HG03439 (cell line): ENCODE measurements around the gene LGR4.

Experiments
- ATAC-seq: cut with Tn5 transposase; IDR thresholded peaks from one replicate; pipeline ENCODE4 v1.9.1; 2021; ENCODE audit warnings: mild to moderate bottlenecking, moderate library complexity; ENCODE audit not compliant: unreplicated experiment

LGR4 gene

DNA sequence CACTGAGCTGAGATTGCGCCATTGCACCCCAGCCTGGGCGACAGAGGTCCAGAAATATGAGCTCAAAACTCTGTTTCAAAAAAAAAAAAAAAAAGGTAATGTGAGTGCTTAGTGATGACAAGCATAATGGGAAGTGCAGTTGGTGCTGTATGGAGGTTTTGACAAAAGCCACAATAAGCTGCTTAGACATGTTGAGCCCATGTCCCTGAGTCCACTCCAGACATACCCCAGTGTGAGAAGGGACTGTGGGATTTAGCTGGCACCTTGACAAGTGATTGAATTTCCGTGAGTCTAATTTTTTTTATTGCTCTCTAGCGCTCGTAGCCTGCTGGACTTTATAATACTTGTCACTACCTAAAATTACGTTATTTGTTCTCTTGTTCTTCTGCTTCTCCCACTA is 15.1 kb upstream of the LGR4 start:
- no peak for ATAC-seq

DNA sequence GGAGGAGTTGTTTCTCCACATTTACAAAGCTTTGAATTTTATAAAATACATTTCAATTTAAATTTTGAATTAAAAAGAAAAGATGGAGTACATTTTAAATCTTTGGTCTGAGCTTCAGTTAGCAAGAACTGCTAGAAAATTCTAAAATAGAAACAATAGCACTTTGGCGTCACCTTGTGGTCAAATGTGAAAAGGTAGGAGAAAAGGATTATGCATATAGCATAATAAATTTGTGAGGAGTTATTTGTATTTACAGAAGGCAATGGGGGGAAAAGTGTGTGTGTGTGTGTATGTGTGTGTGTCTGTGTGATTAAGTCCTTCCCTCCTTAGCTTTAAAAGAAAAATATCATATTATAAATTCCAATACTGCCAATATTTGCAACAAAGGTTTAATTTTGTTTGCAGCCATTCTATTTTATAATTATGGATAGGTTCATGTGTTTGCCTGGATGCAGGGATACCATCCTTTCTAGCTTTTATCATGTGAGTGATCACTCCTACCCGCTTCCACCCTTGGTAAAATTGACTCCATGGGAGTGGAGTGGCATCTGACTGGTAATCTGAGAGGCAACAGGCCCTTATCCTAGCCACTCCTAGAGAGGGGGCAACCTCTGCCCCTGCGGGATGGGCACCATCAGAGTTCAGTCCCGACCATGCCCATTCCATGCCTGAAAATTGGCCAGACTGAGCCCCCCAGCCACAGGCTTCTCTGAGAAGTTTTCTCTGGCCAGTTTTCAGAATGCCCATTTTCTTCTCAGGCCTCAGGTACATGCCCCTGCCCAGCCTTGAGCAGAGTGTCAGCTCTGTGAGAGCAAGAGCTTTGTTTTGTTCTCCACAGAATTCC is 13.6 kb upstream of the LGR4 start:
- ATAC-seq, result peak; percentile 65

DNA sequence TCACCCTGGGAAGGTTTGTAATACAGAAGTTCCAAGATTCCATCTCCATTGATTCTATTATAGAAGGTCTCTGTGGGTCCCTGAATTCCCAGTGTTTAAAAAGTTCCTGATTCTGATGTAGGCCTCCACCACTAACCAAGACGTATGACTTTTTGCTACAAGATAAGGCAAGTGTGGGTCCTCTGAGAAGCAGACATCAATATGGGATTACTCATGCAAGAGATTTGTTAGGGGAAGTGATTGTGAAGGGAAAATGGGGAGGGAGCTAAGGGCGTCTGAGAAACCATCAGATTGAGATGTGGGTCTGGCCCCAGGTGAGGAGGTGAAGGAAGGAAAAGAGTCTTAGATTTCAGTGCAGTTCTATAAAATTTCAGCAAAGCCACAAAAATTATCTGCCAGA is 10.2 kb upstream of the LGR4 start:
- no peak for ATAC-seq

DNA sequence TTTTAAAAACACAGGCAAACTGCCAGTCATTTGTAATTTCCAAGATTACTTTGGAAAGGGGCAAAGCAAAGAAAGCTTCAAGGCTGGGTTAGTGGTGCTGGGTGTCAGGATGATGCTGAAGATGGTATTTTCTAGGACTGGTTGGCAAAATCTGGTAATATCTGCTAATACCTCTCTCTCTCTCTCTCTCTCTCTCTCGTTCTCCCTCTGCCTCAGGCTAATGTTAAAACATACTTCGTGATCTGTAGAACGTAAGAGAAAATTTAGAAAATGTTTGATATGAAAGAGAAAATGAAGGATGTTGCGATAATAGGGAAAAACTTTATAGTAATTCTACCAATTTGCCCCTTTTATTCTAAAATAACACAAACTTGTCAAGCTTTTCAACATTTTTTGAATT is 9.4 kb upstream of the LGR4 start:
- no peak for ATAC-seq

DNA sequence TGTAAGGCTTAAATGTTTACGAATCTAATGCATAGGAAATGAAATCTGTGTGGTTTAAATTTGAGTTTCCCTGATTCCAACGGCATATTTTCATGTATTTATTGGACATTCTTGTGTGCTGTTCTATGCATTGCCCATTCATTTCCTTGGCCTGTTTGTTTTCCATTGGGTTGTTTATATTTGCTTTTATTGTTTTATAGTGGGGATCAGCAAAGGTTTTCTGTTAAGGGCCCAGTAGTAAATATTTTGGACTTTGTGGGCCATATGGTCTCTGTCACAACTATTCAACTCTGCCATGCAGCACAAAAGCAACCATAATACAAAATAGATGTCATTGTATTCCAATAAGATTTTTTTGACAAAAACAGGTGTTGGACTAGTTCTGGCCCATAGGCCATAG is 5.2 kb upstream of the LGR4 start:
- ATAC-seq, result no peak

DNA sequence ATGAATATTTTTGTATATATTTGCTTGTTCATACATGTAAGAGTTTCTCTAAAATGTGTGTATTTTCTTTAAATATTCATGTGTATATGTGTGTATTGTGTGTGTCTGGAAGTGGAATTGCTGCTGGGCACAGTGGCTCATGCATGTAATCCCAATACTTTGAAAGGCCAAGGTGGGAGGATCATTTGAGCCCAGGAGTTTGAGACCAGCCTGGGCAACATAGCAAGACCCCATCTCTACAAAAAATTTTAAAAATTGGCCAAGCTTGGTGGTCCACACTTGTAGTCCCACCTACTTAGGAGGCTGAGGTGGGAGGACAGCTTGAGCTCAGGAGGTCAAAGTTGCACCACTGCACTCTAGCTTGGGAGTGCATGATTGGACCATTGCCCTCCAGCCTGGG is 4.7 kb upstream of the LGR4 start:
- no peak for ATAC-seq

DNA sequence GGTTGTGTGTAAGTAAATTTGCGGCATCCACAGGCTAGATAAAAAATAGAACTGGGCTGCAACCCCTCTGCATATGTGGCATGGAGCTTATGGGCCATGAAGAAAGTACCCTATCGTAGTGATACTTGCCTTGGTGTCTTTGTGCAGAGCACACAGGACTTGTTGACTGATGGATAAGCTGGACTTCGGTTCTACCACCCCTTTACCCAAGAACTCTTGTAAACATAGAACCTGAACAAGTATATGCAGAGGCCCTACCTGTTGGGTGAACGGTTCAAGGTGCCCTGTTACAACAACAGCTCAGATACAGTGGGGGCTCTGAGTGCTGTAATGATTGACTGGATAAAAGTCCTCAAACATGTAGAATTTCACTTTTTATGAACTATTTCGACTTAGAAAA is 3.0 kb upstream of the LGR4 start:
- no peak for ATAC-seq

DNA sequence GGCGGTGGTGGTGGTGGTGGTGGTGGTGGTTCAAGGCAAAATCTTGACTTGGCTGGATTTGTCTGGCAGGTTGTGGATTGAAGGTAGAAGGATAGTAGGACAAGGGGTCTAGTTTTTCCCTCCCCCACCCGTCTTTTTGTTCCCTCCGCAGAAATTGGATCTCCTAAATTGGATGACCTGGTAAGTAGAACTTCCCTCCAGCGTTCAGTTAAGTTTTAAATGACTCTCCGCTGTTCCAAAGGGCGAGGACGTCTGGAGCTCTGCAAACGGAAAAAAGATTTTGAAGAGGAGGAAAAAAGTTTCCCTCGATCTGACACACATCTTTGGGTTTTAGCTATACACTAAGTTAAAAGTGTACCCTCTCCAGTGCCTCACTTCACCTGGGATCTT is 422 bp upstream of the LGR4 start:
- ATAC-seq, result no peak

DNA sequence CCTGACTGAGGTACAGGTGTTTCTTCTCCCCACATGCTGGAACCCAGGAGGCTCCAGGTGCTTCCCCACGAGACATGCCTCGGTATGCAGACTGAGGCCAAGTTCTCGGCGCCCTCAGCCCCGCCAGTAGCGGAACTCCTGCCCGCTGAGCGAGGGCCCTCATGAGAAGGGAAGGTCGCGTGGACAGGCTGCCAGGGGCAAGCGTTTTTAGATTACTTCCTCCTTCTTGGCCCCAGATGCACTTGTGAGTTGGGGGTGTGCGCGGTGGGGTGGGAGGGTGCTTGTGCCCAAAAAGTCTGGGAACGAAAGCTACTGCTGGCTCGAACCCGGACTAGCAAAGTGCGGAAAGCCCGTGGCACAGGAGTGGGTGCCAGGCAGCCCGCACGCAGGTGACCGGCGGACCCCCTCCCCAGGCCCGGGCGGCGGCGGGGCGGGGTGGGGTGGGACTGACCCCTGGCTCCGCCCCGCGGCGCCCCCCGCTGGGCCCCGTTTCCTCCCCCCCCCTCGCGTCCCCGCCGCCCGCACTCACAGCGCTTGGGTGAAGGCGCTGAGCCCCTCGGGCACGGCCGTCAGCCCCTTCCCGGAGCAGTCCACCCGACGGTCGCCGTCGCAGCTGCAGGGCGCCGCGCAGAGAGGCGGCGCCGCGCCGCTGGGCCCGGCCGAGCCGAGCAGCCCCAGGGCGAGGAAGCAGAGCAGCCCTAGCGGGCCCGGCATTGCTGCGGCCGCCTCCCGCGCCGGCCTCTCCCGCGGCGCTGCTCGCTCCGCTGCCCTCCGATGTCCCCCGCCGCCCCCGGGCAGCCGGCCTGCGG is 797 bp downstream of the LGR4 start:
- peak; percentile 35 for ATAC-seq

DNA sequence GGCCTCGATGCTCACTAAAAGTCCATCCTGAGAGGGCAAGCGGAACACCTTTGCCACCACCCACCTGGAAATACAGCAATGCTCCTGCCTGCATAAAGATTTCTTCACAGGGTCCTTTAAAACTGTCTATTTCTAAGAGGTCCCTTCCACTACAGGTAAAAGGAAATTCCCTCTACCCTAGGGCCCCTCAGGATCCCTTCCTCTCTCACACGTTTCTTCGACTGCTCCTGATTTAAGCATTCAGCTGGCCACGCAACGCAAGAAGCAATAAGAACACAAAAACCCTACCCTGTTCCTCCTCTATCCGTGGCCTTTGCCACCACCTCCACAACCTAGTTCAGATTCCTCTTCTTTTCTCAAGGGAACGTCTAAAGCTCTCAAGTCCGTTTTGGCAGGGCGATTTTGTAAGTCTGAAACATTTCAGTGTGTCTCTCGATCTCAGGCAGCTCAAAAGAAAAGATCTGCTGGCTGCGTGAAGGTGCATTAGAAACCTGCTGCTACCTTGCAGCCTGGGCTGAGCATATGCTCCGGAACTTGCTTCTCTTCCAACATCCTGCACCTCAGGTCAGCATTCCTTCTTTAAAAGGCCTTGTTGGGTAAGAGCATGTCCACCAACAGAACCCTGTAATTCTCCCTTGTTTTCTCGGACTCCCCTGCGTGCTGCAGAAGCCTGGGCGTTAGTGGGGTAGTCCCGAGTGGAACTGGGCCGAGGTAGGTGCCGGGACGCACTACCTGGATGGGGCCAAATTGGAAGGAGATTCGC is 1.6 kb downstream of the LGR4 start:
- no peak for ATAC-seq

DNA sequence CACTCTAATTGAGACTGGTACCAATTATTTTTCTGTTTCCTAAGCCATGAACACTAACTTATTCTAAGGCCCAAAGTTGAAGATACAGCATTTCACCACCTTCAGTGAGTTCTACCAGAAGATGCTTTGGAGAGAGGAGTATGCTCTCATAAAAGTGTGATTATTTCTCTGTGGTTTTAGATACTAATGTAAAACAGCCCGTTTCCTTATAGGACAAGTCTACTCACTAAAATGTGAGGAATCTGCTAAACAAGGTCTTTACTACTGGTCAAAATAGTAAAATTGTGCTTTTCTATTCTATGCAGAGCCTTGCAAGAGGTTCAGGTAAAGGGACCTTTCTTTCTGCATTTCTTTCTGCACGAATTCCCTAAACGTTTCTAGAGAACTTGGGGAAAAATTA is 2.4 kb downstream of the LGR4 start:
- ATAC-seq, result no peak

DNA sequence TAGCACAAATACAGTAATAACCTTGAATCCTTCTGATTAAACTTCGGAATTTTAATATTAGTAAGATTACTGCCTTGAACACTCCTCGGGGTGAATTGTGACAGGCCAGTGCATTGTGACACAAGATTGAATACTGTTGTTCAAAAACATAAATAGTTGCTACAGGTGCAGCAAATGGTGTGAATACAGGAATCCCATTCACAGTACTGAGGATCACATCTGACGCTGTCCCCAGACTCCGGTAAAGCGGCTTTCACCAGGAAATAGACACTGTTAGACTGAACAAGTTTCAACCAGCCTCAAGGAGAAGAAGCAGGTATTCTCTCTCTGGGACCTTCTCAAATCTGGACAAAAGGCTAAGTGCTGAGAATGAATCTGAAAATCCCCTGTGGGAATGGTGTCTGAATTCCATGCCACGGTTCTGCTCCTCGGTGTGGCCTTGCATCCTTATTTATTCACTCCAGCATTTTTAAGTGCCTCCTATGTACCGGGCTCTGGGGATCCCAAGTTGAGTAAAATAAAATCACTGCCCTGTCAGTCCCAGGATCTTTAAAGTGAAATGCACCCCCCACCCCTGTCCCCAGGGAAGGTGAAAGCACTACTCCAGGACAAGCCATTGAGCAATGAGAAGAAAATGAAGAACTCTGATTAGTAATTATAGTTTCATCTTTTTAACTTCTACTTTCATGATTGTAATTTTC is 3.4 kb downstream of the LGR4 start:
- ATAC-seq, result no peak

DNA sequence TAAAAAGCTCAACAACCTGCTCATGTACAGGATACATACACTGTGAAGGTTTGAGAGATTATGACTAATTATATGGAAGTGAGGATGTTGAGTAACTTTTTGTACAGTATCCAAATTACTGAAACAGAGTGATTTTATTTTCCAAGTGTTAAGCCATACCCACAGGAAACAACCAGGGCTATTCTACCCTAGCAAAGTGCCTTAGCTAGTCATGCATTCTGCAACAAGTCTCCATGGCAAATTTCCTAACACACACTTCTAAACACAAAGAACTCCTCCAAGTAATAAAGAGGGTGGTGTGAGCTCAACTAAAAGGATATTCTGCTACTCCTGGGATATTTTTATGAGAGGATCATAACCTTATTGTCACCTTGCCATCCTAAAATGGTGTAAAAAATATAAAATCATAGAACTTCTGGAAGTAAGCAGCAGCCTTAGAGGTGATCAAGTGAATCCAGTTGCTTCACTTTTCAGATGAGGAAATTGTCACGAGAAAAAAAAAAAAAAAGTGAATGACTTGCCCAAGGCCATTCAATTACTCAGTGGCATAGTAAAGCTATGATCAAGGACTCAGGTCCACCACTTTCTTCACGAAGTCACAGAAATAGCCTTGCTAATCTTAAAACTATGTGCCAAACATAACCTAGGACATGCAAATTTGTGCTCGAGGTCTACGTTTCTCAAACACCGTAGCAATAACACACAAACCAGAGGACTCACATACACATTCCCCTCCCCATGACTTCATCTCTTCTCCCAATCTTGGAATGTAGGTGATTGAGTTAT is 4.2 kb downstream of the LGR4 start:
- no peak for ATAC-seq

DNA sequence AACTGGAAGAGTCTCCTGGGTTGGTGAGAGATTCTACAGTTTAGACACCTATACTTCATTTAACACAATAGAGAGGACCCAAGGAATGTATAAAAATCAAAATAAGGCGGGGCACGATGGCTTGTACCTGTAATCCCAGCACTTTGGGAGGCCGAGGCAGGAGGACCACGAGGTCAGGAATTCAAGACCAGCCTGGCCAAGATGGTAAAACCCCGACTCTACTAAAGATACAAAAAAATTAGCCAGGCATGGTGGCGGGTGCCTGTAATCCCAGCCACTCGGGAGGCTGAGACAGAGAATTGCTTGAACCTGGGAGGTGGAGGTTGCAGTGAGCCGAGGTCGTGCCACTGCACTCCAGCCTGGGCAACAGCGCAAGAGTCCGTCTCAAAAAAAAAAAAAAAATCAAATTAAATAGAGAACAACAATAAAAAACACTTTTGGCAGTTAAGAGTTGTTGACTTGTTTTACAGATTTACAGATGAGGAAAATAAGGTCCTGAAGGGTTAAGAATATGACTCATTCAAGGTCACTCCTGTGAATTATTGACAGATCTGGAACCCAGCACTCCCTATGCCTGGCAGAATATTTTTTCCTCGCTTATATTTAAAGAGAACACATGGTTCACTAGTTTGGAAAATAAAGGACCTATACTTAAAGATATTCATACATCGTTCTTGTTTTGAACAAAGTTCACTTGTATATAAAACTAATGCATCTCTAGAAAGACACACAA is 5.2 kb downstream of the LGR4 start:
- ATAC-seq, result no peak

DNA sequence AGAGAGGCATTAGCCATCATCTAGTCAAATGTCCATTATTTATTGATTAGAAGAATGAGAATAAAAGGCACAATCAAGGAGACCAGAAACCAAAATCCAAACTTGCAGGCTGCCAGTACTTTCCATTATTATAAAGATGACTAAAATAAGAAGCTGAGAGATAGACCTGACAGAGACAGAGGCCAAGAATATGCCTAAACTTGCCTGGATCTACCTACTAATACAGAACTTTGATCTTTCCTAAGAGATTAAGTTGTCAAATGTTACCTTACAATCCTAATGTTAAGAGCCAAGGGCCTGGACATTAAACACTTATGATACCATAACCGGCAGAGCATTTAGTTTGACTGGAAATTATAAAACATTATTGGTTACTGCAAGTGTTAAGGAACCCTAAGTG is 6.2 kb downstream of the LGR4 start:
- no peak for ATAC-seq

DNA sequence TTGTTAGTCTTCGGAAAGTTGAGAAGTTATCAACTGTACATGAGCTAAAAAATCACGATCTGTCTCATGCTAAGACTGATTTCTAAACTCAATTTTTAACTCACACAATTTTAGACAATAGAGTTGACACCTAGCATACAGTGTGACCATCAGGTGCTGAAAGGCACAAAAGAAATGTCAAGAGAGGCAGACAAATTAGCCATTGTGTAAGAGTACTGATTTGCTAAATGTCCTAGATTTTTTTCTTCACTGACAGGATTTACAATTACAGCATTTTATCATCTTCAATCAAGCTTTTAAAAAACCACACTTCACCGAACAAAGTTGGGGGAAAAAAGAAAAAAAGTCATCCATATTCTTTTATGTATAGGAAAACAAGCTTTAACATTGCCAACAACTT is 7.0 kb downstream of the LGR4 start:
- ATAC-seq, result no peak

DNA sequence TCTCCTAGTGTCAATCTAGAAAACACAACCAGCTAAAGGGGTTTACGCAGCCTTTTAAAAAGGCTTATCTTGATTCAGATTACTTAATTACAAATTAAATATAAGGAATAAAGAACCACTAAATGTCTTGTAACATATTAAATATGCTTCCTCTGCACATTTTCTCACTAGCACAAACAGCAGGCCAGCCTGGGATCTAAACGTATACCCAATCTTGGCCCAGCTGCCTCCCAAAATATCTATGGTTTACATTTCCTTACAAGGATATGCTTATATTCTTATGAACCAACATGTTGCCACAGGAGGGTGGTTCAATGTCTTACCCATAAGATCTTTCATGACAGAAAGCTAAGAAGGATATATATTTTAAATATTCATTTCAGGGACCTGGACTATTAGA is 7.7 kb downstream of the LGR4 start:
- ATAC-seq, result no peak

DNA sequence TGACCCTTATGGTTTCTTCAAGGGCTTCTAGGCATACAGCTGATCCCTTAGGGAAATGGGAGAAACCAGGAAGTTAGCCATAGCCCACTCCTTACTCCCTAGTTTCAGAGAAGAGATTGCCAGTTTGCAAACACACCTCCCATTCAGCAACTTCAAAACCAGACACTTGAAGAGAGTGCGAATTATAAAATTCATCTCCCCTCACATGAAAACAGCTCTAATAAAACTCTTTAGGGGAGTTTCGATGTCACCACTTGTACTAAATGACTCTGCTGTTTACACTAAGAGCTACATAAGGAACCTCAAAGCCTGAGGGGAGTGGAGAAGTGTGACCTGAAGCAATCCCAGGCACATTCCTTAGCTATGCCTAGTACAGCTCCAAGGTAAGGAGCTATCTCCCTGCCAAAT is 8.3 kb downstream of the LGR4 start:
- no peak for ATAC-seq

DNA sequence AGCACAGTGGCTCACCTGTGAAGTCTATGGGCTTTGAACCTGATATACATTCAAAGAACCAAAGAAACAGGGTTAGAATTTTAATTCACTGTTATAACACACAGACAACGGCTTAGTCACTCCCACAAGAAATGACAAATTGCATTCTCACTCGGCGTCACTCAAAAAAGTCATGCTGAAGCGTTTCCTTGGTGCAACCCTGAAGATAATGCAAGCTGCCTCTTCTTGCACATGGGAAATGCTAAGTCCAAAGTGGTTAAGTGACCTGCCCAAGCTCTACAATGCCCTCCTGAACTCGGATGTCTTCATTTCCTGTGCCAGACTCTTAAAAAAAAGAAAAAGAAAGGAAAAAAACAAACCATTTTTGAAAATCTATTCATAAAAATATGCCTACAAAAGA is 10.0 kb downstream of the LGR4 start:
- ATAC-seq, result no peak
